ENCODE measurements around the gene SEC11C.

DNA sequence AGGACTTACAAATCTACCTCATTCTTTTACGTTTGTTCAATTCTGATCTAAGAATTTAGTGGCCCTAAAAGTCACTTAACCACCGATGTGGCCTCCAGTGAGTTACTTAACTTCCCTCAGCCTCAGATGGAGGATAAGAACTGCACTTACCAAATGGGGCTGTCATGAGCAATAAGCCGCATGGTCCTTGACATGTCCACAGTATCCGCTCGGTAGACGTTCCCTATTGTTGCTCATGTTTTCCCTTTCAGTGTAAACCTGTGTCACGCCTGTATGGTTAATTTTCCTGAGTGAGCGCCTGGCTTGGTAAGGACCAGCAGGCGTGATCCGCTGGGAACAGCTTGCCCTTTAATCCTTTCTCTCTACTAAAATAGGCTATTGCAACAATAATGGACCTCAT, 20.3 kb downstream of the SEC11C start:
- TF ChIP-seq POLR2AphosphoS5 (IDR thresholded peaks at IDR 0.05), result no peak
- TF ChIP-seq, protein P1, sequence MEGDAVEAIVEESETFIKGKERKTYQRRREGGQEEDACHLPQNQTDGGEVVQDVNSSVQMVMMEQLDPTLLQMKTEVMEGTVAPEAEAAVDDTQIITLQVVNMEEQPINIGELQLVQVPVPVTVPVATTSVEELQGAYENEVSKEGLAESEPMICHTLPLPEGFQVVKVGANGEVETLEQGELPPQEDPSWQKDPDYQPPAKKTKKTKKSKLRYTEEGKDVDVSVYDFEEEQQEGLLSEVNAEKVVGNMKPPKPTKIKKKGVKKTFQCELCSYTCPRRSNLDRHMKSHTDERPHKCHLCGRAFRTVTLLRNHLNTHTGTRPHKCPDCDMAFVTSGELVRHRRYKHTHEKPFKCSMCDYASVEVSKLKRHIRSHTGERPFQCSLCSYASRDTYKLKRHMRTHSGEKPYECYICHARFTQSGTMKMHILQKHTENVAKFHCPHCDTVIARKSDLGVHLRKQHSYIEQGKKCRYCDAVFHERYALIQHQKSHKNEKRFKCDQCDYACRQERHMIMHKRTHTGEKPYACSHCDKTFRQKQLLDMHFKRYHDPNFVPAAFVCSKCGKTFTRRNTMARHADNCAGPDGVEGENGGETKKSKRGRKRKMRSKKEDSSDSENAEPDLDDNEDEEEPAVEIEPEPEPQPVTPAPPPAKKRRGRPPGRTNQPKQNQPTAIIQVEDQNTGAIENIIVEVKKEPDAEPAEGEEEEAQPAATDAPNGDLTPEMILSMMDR (IDR thresholded peaks at IDR 0.05), result no peak
- TF ChIP-seq POLR2A (IDR thresholded peaks at IDR 0.05), result no peak
- TF ChIP-seq EP300 (IDR thresholded peaks at IDR 0.05), result no peak
